Astrocyte (in vitro differentiated cells and primary cell): Measurements from ENCODE around the gene OMA1. TPM values are rescaled to one million over a fixed set of nuclear protein-coding genes. Genes with fewer than 3 reads are reported as not detected.

Source experiments
- DNase-seq: peaks from one replicate; pipeline ENCODE4 v3.0.0-alpha.2; 2010; ENCODE audit warnings: low read depth
- FAIRE-seq: peaks from 2 replicates; lab custom pipeline; 2011; peaks lifted over from hg19 to GRCh38; lab: Jason Lieb, UNC
- H2AFZ ChIP-seq: 2 replicates; pipeline ENCODE4 v1.6.0; 2012; ENCODE audit warnings: low read depth, low read length, inconsistent platforms
- H3K27ac ChIP-seq: 2 replicates; pipeline ENCODE4 v1.5.1; 2011; ENCODE audit warnings: low read depth, low read length, inconsistent platforms
- H3K27me3 ChIP-seq: 2 replicates; pipeline ENCODE4 v1.6.0; 2011; ENCODE audit warnings: low read length, inconsistent platforms; ENCODE audit not compliant: insufficient read depth
- H3K36me3 ChIP-seq: 2 replicates; pipeline ENCODE4 v1.5.1; 2011; ENCODE audit warnings: low read length, inconsistent platforms; ENCODE audit not compliant: insufficient read depth
- H3K4me1 ChIP-seq: 2 replicates; pipeline ENCODE4 v1.5.1; 2011; ENCODE audit warnings: low read length, inconsistent platforms; ENCODE audit not compliant: insufficient read depth
- H3K4me2 ChIP-seq: 2 replicates; pipeline ENCODE4 v1.6.0; 2012; ENCODE audit warnings: low read length, inconsistent platforms
- H3K4me3 ChIP-seq: 2 replicates; pipeline ENCODE4 v1.5.1; 2011; ENCODE audit warnings: low read depth, mild to moderate bottlenecking, low read length, inconsistent platforms; ENCODE audit not compliant: insufficient read depth
- H3K79me2 ChIP-seq: 2 replicates; pipeline ENCODE4 v1.6.0; 2012; ENCODE audit warnings: mild to moderate bottlenecking, low read length, inconsistent platforms; ENCODE audit not compliant: insufficient read depth
- H3K9ac ChIP-seq: 2 replicates; pipeline ENCODE4 v1.6.0; 2012; ENCODE audit warnings: mild to moderate bottlenecking, low read length, inconsistent platforms
- H3K9me3 ChIP-seq: 2 replicates; pipeline ENCODE4 v1.5.1; 2012; ENCODE audit warnings: low read depth, mild to moderate bottlenecking, low read length, inconsistent platforms; ENCODE audit not compliant: insufficient read depth
- H4K20me1 ChIP-seq: 2 replicates; pipeline ENCODE4 v1.6.0; 2012; ENCODE audit warnings: low read length, inconsistent platforms; ENCODE audit not compliant: insufficient read depth
- H3K27ac Mint-ChIP-seq: one replicate; pipeline ENCODE4 v1.8.0; 2021; ENCODE audit warnings: mild to moderate bottlenecking, mixed read lengths; ENCODE audit not compliant: unreplicated experiment
- H3K27me3 Mint-ChIP-seq: one replicate; pipeline ENCODE4 v1.8.0; 2021; ENCODE audit warnings: low read depth, mixed read lengths; ENCODE audit not compliant: unreplicated experiment
- H3K36me3 Mint-ChIP-seq: one replicate; pipeline ENCODE4 v1.8.0; 2021; ENCODE audit warnings: low read depth, mixed read lengths; ENCODE audit not compliant: unreplicated experiment
- H3K4me1 Mint-ChIP-seq: one replicate; pipeline ENCODE4 v1.8.0; 2021; ENCODE audit warnings: low read depth, mixed read lengths; ENCODE audit not compliant: unreplicated experiment
- H3K4me3 Mint-ChIP-seq: one replicate; pipeline ENCODE4 v1.8.0; 2021; ENCODE audit warnings: mild to moderate bottlenecking, moderate library complexity, mixed read lengths; ENCODE audit not compliant: unreplicated experiment
- H3K9me3 Mint-ChIP-seq: one replicate; pipeline ENCODE4 v1.8.0; 2021; ENCODE audit warnings: mild to moderate bottlenecking, mixed read lengths; ENCODE audit not compliant: unreplicated experiment
- EZH2 ChIP-seq: IDR thresholded peaks from 2 replicates; pipeline ENCODE4 v1.6.1; 2012; ENCODE audit warnings: mild to moderate bottlenecking, low read length, inconsistent platforms; ENCODE audit not compliant: insufficient read depth
- total RNA-seq: library from RNA; stranded (reverse); gene quantifications from 2 replicates; pipeline ENCODE4 v1.2.1, GENCODE V29; 2021
- TF ChIP-seq, protein P1 (sequence below): IDR thresholded peaks from 2 replicates; pipeline ENCODE4 v1.5.1; 2011; ENCODE audit warnings: low read depth, mild to moderate bottlenecking, inconsistent platforms, low read length, moderate library complexity; ENCODE audit not compliant: insufficient read depth

Gene OMA1
- total RNA-seq, 1 donor from 2014 or later, result 5.1 TPM

DNA sequence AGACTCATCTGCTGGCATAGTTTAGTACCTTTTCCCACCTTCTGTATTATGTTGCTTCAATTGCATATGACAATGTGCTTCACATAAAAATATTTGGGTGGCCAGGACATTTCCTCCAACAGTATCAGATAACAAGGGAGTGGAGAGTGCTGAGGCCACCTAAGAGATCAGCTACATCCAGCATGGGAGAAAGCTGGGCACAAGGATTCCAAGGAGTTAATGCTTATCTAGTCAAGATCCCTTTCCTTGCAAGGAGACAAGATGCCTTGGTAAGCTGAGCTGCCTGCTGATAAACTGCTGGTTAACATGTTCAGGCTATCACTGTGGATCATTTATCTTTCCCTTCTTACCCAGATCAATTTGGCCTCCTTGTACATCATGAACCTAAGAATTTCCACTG is 25.1 kb upstream of the OMA1 start:
- TF ChIP-seq, protein P1, sequence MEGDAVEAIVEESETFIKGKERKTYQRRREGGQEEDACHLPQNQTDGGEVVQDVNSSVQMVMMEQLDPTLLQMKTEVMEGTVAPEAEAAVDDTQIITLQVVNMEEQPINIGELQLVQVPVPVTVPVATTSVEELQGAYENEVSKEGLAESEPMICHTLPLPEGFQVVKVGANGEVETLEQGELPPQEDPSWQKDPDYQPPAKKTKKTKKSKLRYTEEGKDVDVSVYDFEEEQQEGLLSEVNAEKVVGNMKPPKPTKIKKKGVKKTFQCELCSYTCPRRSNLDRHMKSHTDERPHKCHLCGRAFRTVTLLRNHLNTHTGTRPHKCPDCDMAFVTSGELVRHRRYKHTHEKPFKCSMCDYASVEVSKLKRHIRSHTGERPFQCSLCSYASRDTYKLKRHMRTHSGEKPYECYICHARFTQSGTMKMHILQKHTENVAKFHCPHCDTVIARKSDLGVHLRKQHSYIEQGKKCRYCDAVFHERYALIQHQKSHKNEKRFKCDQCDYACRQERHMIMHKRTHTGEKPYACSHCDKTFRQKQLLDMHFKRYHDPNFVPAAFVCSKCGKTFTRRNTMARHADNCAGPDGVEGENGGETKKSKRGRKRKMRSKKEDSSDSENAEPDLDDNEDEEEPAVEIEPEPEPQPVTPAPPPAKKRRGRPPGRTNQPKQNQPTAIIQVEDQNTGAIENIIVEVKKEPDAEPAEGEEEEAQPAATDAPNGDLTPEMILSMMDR, result no peak
- no peak for TF ChIP-seq EZH2
- Histone ChIP-seq H3K9me3 (no peaks in the 10 kb centered on the region), H3K79me2 (no peaks in the 10 kb centered on the region), H3K4me3 (no peak overlapping the region), H3K9ac (no peak overlapping the region), H3K4me2 (no peak overlapping the region), H4K20me1 (no peaks in the 10 kb centered on the region), H3K27ac (no peak overlapping the region), H3K4me1 (peaks cover 2% of the 10 kb centered on the region), H2AFZ (no peak overlapping the region), H3K27me3 (peaks cover 30% of the 10 kb centered on the region), H3K36me3 (no peaks in the 10 kb centered on the region)
- H3K4me3 Mint-ChIP-seq, result no peak overlapping the region
- H3K27ac Mint-ChIP-seq, result no peak overlapping the region
- peaks cover 2% of the 10 kb centered on the region for H3K4me1 Mint-ChIP-seq
- H3K9me3 Mint-ChIP-seq, result peaks cover 4% of the 10 kb centered on the region
- FAIRE-seq (no peak), DNase-seq (no peak)
- H3K27me3 Mint-ChIP-seq, result peaks cover 24% of the 10 kb centered on the region
- no peaks in the 10 kb centered on the region for H3K36me3 Mint-ChIP-seq

DNA sequence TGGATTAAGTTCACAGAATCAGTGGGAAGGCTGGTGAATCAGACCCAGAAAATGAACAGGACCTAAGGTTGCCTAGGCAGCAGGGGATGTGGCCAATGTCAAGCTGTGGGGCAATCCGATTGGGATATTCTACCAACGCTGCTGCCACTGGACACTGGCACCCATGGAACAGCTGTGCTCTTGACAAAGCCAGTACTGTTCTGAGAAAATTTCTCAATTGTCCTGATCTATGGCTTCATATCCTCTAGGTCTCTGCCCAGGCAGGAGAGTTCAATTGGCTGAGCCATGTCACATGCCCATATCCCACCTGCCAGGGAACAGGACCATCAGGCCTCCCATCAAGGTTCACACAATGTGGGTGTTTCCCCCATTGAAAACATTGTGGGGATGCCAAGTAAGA is 24.3 kb upstream of the OMA1 start:
- peaks cover 17% of the 10 kb centered on the region for H3K27me3 Mint-ChIP-seq
- no peak overlapping the region for H2AFZ ChIP-seq

DNA sequence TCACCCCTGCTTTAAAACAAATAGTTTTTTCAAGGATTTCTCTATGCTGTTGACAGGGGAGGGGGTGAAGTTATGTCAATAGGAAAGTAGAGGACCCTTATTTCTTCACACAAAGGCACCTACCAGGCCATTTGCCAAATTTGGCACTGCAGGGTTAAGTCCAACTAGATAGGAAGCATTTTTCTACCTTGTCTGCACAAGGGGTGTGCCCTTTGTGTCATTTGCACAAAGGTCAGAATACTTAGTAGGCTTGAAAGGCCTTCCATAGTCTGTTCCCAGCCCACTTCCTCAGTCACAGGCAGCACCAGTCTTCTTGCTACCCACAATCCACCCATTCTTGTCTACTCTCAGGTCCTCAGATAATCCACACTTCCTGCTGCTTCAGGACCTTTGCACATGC is 23.6 kb upstream of the OMA1 start:
- Histone ChIP-seq H3K27ac (no peak overlapping the region), H3K27me3 (peaks cover 17% of the 10 kb centered on the region), H2AFZ (no peak overlapping the region), H3K36me3 (no peaks in the 10 kb centered on the region), H3K9ac (no peak overlapping the region), H4K20me1 (no peaks in the 10 kb centered on the region), H3K79me2 (no peaks in the 10 kb centered on the region), H3K9me3 (no peaks in the 10 kb centered on the region), H3K4me1 (no peaks in the 10 kb centered on the region), H3K4me3 (no peak overlapping the region), H3K4me2 (no peak overlapping the region)
- DNase-seq (no peak), FAIRE-seq (no peak)
- no peak for TF ChIP-seq EZH2
- TF ChIP-seq, protein P1, result no peak
- no peak overlapping the region for H3K4me3 Mint-ChIP-seq
- H3K4me1 Mint-ChIP-seq, result peaks cover 2% of the 10 kb centered on the region
- H3K36me3 Mint-ChIP-seq, result no peaks in the 10 kb centered on the region
- H3K27me3 Mint-ChIP-seq, result peaks cover 10% of the 10 kb centered on the region
- no peak overlapping the region for H3K27ac Mint-ChIP-seq
- no peaks in the 10 kb centered on the region for H3K9me3 Mint-ChIP-seq

More for the DNA sequence above, 24.3 kb upstream of the OMA1 start:
- H3K4me3 ChIP-seq, result no peak overlapping the region
- DNase-seq (no peak), FAIRE-seq (no peak)
- H3K4me2 ChIP-seq, result no peak overlapping the region
- H3K9ac ChIP-seq, result no peak overlapping the region
- H3K9me3 Mint-ChIP-seq, result peaks cover 4% of the 10 kb centered on the region
- TF ChIP-seq, protein P1, result no peak
- no peak for TF ChIP-seq EZH2
- no peaks in the 10 kb centered on the region for H4K20me1 ChIP-seq
- H3K79me2 ChIP-seq, result no peaks in the 10 kb centered on the region
- peaks cover 2% of the 10 kb centered on the region for H3K4me1 Mint-ChIP-seq
- no peaks in the 10 kb centered on the region for H3K36me3 Mint-ChIP-seq
- no peak overlapping the region for H3K4me3 Mint-ChIP-seq
- no peaks in the 10 kb centered on the region for H3K9me3 ChIP-seq
- H3K27me3 ChIP-seq, result peaks cover 22% of the 10 kb centered on the region
- no peaks in the 10 kb centered on the region for H3K36me3 ChIP-seq
- no peak overlapping the region for H3K27ac Mint-ChIP-seq
- H3K4me1 ChIP-seq, result no peaks in the 10 kb centered on the region
- no peak overlapping the region for H3K27ac ChIP-seq
